ENCODE measurements around the gene HKDC1. TPM values are rescaled to one million over a fixed set of nuclear protein-coding genes. Genes with fewer than 3 reads are reported as not detected.

HKDC1 gene
- total and polyA plus RNA-seq, 10 of the 15 experiments (the other 5 are each of a cell fraction or from before 2014, with no cell fraction given) = 0.04 to 0.34 (median 0.13) TPM; not detected in 5

- no peak for TF ChIP-seq HCFC1 (IDR thresholded peaks at IDR 0.05; ENCODE audit: low read length)
- no peak for TF ChIP-seq STAT1 (conservative IDR thresholded peaks at IDR 0.05)
- TF ChIP-seq BACH1 (IDR thresholded peaks at IDR 0.05; ENCODE audit: borderline replicate concordance) = no peak
- no peak for TF ChIP-seq CTCF (IDR thresholded peaks at IDR 0.05 in 2 of 3, conservative IDR thresholded peaks at IDR 0.05 in 1 of 3; ENCODE audit: control insufficient read depth in 2 of 3, extremely low read depth in 1 of 3, insufficient read depth in 1 of 3, low read depth in 3 of 3, low read length in 3 of 3)
- no peak for TF ChIP-seq ZNF687 (IDR thresholded peaks at IDR 0.05)
- no peak for TF ChIP-seq CREB1 (IDR thresholded peaks at IDR 0.05; ENCODE audit: low read depth)
Measured at GRCh38 chr10:69295027-69295636, 75.0 kb downstream of the HKDC1 start (continued).

GRCh38 chr10:69303632-69304051 lies 83.5 kb downstream of the HKDC1 start:
- Histone ChIP-seq H3K9me3 (replicated peaks; ENCODE audit: control insufficient read depth, insufficient read depth, low read length) (no peaks in the 10 kb centered on the region), H3K27ac (ENCODE audit: control insufficient read depth, insufficient read depth) (no peak overlapping the region), H3K27me3 (replicated peaks in 1 of 2; ENCODE audit: control insufficient read depth in 2 of 2, insufficient read depth in 2 of 2, low read length in 1 of 2) (no peaks in the 10 kb centered on the region), H3K4me1 (ENCODE audit: control insufficient read depth, insufficient read depth, low read length) (no peaks in the 10 kb centered on the region), H3K4me3 (no peak overlapping the region), H4K20me1 (ENCODE audit: control insufficient read depth, insufficient read depth) (no peaks in the 10 kb centered on the region), H3K9ac (ENCODE audit: control insufficient read depth, insufficient read depth, low read length) (no peak overlapping the region), H2AFZ (ENCODE audit: control insufficient read depth, low read depth, low read length) (no peak overlapping the region), H3K36me3 (ENCODE audit: control insufficient read depth in 2 of 2, insufficient read depth in 2 of 2, low read length in 1 of 2) (no peaks in the 10 kb centered on the region), H3K4me2 (ENCODE audit: control insufficient read depth, insufficient read depth) (no peak overlapping the region), H3K79me2 (ENCODE audit: control insufficient read depth, insufficient read depth, low read length) (no peaks in the 10 kb centered on the region)
- ChIA-PET RAD21 (ENCODE audit: unreplicated experiment) (no interaction called here), CTCF (no interaction called here), POLR2A (no interaction called here), SMC1A (ENCODE audit: uncharacterized antibody, unreplicated experiment) (interaction anchor here (1.0 kb wide), 1 partner anchor 25 kb away, joined by 3 read pairs; the partner anchor contains the start of gene HK1)
- DNase-seq (ENCODE audit: low read depth, low spot score) (no peak), ATAC-seq (no peak), FAIRE-seq (no peak)
- in situ Hi-C loops (cut with MboI) (no loop called here), intact Hi-C loops (cut with micrococcal nuclease; ENCODE audit: unreplicated experiment) (no loop called here)
- 65% methylated on average over 3 of the region's 3 CpGs for WGBS (ENCODE audit: insufficient coverage, insufficient replicate concordance, low lambda C conversion rate, missing lambda C conversion rate)
- BruUV-seq (replicated peaks) = no TSS peak
- no peak for TF ChIP-seq NFXL1 (IDR thresholded peaks at IDR 0.05; ENCODE audit: borderline replicate concordance)
- TF ChIP-seq ZNF687 (IDR thresholded peaks at IDR 0.05) = no peak
- TF ChIP-seq ZBTB33 (IDR thresholded peaks at IDR 0.05) = no peak
- TF ChIP-seq ZNF384 (IDR thresholded peaks at IDR 0.05; ENCODE audit: borderline replicate concordance, low read depth, low read length) = no peak

Measured in GM12878 (cell line).